Transverse colon (tissue), 4 donors: ENCODE measurements around the gene IL36A. TPM values are rescaled to one million over a fixed set of nuclear protein-coding genes. Genes with fewer than 3 reads are reported as not detected.

Source experiments
- DNase-seq: peaks from one replicate; pipeline ENCODE4 v3.0.0-alpha.2; 2019
- H3K27ac ChIP-seq, 4 donors: fragments of 200-600 bp; sonication (generic); 2 replicates each; pipeline ENCODE4 v1.5.1; 2016 to 2018; ENCODE audit warnings: inconsistent platforms in 4 of 4
- H3K27me3 ChIP-seq: fragments of 200-600 bp; sonication (generic); 2 replicates; pipeline ENCODE4 v1.5.1; 2017; ENCODE audit warnings: inconsistent platforms
- H3K36me3 ChIP-seq, 4 donors: fragments of 200-600 bp; sonication (generic); 2 replicates each; pipeline ENCODE4 v1.5.1; 2017 to 2019; ENCODE audit warnings: inconsistent platforms in 4 of 4
- H3K4me1 ChIP-seq, 4 donors: fragments of 200-600 bp; sonication (generic); 2 replicates each; pipeline ENCODE4 v1.5.1; 2017 to 2020; ENCODE audit warnings: inconsistent platforms in 4 of 4
- H3K4me3 ChIP-seq, 4 donors: fragments of 200-600 bp; sonication (generic); 1 replicate in 1 of 4; 2 replicates in 3 of 4; pipeline versions ENCODE4 v1.5.1 to v1.6.1; 2017 to 2019; ENCODE audit warnings: inconsistent platforms in 4 of 4
- H3K9me3 ChIP-seq, 2 donors: fragments of 200-600 bp; sonication (generic); 2 replicates each; pipeline ENCODE4 v1.5.1; 2017 to 2019; ENCODE audit warnings: inconsistent platforms in 2 of 2
- CTCF ChIP-seq, 5 experiments: fragments of 200-600 bp in 3 of 5; fragments of 450-650 bp in 2 of 5; sonication (generic) in 3 of 5; IDR thresholded peaks; 1 replicate in 2 of 5; 2 replicates in 3 of 5; pipeline ENCODE4 v1.5.1; 2016 to 2017; ENCODE audit warnings: antibody characterized with exemption in 5 of 5, inconsistent platforms in 3 of 5, mild to moderate bottlenecking in 2 of 5, moderate library complexity in 1 of 5
- EP300 ChIP-seq: sonication (generic); formaldehyde crosslinking; IDR thresholded peaks from one replicate; pipeline ENCODE4 v1.6.1; 2017; ENCODE audit warnings: antibody characterized with exemption, low read depth
- POLR2A ChIP-seq: fragments of 450-650 bp; IDR thresholded peaks from one replicate; pipeline ENCODE4 v1.6.1; 2016; ENCODE audit warnings: antibody characterized with exemption, mild to moderate bottlenecking, moderate library complexity
- POLR2AphosphoS5 ChIP-seq, 3 donors: sonication (generic); formaldehyde crosslinking; IDR thresholded peaks; one replicate each; pipeline ENCODE4 v1.6.1; 2016; ENCODE audit warnings: antibody characterized with exemption in 3 of 3
- WGBS, 2 donors: methylation state at CpG; one replicate each; pipeline ENCODE4 v1.1.5; 2018; ENCODE audit warnings: low coverage in 1 of 2; 5-methylcytosine and 5-hydroxymethylcytosine counted together
- in situ Hi-C, 4 donors: fragments of 200-750 bp; cut with MboI; loops; one replicate each; pipeline versions ENCODE4 v1.15.0 to v1.15.1; 2017; ENCODE audit warnings: low sequenced_read_pairs in 3 of 4, low pct_ligation_motif_present in 1 of 4, low pct_unique_long_range_greater_than_20kb in 1 of 4
- intact Hi-C: fragments of 100-400 bp; cut with DNase I; formaldehyde crosslinking; loops from one replicate; pipeline ENCODE4 v1.15.1; 2023; ENCODE audit warnings: low total_unique reads
- total RNA-seq, 4 donors: library from RNA; depleted of rRNA; stranded (reverse); fragments of >200 nt; gene quantifications; one replicate each; pipeline ENCODE4 v1.1.0, GENCODE V29; 2016

IL36A gene
- total RNA-seq, result not detected

- Histone ChIP-seq H3K27ac (no peak within 1 kb of the TSS), H3K4me3 (no peak within 1 kb of the TSS), H3K9me3 (peaks cover 10 to 16% of the 10 kb centered on the region in 2 donors), H3K36me3 (no peaks in the 10 kb centered on the region), H3K4me1 (no peaks in the 10 kb centered on the region), H3K27me3 (peaks cover 5% of the 10 kb centered on the region)
- in situ Hi-C loops (no loop called here), intact Hi-C loops (no loop called here)
- no peak for DNase-seq
- 78% methylated on average over 3 of the region's 3 CpGs for WGBS, 2 donors
- TF ChIP-seq EP300 (no peak), CTCF (IDR thresholded peaks at IDR 0.05) (no peak), POLR2A (no peak), POLR2AphosphoS5 (IDR thresholded peaks at IDR 0.05) (no peak)
These were observed at the start of gene IL36A for GRCh38 chr2:113005030-113005509. TSS of gene IL36A (plus strand) at chr2:113005459. CDS start at chr2:113005872, 413 bp downstream.

GRCh38 chr2:112957511-112957910, 47.7 kb upstream of the IL36A start:
- 93 to 100% methylated on average over 1 to 3 of the region's 3 CpGs for WGBS, 2 donors
- intact Hi-C loops (no loop called here), in situ Hi-C loops (loop anchor here in 2 of 4 donors (10.0 to 25.0 kb wide), 3 partner anchors 203 to 345 kb away; no protein-coding TSS in a partner anchor)
- Histone ChIP-seq H3K36me3 (no peaks in the 10 kb centered on the region), H3K27ac (no peak overlapping the region), H3K4me1 (no peaks in the 10 kb centered on the region), H3K4me3 (no peak overlapping the region), H3K9me3 (no peaks in the 10 kb centered on the region), H3K27me3 (no peaks in the 10 kb centered on the region)
- DNase-seq, result no peak
- TF ChIP-seq POLR2A, result no peak
- TF ChIP-seq POLR2AphosphoS5 (IDR thresholded peaks at IDR 0.05), result no peak
- TF ChIP-seq EP300, result no peak
- TF ChIP-seq CTCF (IDR thresholded peaks at IDR 0.05), result no peak

GRCh38 chr2:112958428-112959108, 46.7 kb upstream of the IL36A start:
- no peaks in the 10 kb centered on the region for H3K9me3 ChIP-seq
- in situ Hi-C loops, result loop anchor here in 2 of 4 donors (10.0 to 25.0 kb wide), 3 partner anchors 204 to 346 kb away; no protein-coding TSS in a partner anchor
- no peak overlapping the region for H3K27ac ChIP-seq
- H3K27me3 ChIP-seq, result no peaks in the 10 kb centered on the region
- intact Hi-C loops, result no loop called here
- H3K4me3 ChIP-seq, result no peak overlapping the region
- peak; percentile 58 to 80 (median 68) for TF ChIP-seq CTCF (IDR thresholded peaks at IDR 0.05)
- TF ChIP-seq EP300, result no peak
- no peaks in the 10 kb centered on the region for H3K4me1 ChIP-seq
- no peaks in the 10 kb centered on the region for H3K36me3 ChIP-seq
- WGBS, 2 donors, result 38 to 43% methylated on average over 8 to 9 of the region's 9 CpGs
- no peak for DNase-seq

GRCh38 chr2:112959109-112959812, 46.0 kb upstream of the IL36A start:
- 61 to 76% methylated on average over 4 to 14 of the region's 14 CpGs for WGBS, 2 donors
- no peak for DNase-seq
- Histone ChIP-seq H3K27ac (no peak overlapping the region), H3K27me3 (no peaks in the 10 kb centered on the region), H3K9me3 (no peaks in the 10 kb centered on the region), H3K4me1 (no peaks in the 10 kb centered on the region), H3K36me3 (no peaks in the 10 kb centered on the region), H3K4me3 (no peak overlapping the region)
- TF ChIP-seq POLR2A (no peak), CTCF (IDR thresholded peaks at IDR 0.05) (peak in 2 of 5 experiments; percentile 13 to 30)
- in situ Hi-C loops (loop anchor here in 2 of 4 donors (10.0 to 25.0 kb wide), 3 partner anchors 204 to 347 kb away; no protein-coding TSS in a partner anchor), intact Hi-C loops (no loop called here)
